Stimulated activated CD4-positive, alpha-beta T cell treated with anti-CD3 and anti-CD28 coated beads, Interleukin-12 subunit alpha, Interleukin-12 subunit beta, amount 100 ng/mL, for 4 hours (primary cell): ENCODE results near the gene PSMA7.
A peak's percentile ranks its signal among the peaks of the same experiment; 100 is the strongest.

Source experiments
- DNase-seq: peaks from one replicate; pipeline ENCODE4 v3.0.0-alpha.2; 2020

PSMA7 gene

DNA sequence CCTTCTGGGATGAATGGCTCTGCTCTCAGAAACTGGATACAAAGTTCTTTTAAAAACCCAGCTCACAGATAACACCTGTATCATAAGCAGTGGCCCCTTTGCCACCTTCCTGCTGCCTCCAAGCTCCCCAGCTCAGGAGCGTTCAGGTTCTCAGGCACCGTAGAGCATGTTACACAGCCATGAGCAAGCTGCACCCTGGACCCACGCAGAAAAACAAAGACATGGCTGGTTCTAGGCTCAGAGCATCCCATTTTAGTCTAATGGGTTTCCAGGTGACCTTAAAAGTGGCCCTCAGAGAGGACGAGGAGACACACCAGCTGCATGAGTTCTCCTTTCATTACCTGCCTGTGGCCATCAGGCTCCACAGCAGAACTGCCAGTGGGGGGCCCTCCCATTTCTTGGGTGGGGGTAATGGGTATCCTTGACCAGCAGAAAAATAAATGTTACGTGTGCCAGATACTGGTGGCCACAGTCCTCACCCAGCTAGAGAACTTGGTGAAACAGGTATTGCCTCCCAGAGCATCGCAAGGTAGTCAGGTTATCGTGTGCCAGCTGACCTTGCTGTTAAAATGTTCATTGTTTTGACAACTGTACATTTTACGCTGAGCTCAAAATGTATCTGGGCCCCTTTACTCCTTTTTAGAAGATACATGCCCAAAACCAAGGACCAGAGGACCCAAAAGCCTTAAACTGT is 7.5 kb downstream of the PSMA7 start:
- DNase-seq = no peak

DNA sequence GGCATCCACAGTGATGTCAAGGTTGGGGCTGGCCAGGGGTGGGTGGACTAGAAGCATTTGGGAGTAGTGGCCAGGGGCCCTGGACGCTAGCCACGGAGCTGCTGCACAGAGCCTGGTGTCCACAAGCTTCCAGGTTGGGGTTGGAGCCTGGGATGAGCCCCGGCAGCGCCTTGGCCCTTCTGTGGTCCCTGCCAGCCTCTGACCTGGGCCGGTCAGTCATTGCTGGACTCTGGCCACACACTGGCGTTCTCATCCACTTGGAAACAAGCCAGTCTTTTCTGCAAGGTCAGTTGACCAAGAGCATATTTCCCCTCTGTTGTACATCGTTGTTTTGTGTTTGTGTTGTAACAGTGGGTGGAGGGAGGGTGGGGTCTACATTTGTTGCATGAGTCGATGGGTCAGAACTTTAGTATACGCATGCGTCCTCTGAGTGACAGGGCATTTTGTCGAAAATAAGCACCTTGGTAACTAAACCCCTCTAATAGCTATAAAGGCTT is 8.4 kb downstream of the PSMA7 start:
- no peak for DNase-seq

DNA sequence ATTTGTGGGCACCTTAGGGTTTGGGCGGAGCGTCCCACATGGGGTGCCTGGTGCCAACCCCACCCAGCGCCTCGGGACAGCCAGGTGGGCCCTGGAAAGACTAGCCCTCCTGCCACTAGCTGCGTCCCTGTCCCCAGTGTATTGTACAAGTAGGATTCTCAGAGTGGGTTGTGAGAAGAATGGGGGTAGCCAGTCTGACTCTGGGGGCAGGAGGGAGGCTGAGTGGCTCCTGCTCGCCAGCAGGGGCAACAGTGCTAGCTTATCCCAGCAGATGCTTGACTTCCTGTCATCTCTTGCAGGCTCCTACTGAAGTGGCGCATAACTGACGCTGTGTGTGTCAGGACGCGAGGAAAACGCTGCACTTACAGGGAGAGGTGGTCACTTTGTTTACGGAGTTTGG is 9.3 kb downstream of the PSMA7 start:
- no peak for DNase-seq

DNA sequence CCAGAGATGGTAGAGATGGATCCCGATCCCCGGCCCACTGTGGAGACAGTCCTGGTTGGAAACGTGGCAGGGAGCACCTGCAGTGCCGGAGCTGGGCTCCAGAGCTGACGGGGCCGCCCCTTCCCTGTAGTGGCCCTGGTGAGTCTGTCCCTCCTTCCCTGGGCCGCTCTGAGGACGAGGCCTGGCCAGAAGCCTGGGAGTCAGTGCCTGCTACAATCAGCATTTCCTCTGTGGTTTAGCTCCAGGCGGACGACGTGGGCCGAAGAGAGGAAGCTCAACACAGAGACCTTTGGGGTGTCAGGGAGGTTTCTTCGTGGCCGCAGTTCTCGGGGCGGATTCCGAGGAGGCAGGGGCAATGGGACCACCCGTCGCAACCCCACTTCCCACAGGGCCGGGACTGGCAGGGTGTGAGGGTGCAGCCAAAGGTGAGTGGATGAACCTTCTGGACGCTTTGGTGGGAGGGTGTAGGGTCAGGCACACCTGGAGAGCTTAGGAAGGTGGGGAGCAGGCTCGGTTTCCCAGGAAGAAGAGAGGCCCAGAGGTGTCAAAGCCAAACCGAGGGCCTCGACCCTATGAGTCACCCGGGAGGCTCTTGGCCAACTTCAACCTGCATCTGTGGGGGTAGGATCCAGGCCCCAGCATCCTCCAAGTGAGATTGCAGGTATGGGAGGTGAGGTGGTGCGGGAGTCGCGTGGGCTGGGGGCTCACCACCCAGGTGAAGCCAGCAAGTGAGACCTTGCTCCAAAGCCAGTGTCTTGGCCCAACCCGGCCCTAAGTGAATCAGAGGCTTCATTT is 9.9 kb downstream of the PSMA7 start:
- DNase-seq = no peak

DNA sequence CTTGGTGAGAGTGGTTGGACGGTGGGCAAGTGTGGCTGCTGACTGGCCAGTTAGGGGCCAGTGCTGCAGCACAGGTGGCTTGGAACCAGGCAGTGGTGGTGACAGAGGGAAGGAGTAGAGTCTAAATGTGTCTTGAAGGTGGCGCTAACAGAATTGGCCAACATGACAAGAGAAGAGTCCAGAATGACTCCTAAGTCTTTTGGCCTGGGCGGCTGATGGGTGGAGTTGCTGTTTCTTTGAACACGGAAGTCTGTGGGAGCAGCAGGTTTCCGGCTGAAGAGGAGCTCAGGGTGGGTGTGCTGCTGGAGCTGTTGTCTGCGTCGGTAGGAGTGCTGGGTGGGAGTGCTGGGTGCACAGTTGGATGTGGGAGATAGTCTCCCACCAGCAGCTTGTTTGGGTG is 10.8 kb downstream of the PSMA7 start:
- no peak for DNase-seq

DNA sequence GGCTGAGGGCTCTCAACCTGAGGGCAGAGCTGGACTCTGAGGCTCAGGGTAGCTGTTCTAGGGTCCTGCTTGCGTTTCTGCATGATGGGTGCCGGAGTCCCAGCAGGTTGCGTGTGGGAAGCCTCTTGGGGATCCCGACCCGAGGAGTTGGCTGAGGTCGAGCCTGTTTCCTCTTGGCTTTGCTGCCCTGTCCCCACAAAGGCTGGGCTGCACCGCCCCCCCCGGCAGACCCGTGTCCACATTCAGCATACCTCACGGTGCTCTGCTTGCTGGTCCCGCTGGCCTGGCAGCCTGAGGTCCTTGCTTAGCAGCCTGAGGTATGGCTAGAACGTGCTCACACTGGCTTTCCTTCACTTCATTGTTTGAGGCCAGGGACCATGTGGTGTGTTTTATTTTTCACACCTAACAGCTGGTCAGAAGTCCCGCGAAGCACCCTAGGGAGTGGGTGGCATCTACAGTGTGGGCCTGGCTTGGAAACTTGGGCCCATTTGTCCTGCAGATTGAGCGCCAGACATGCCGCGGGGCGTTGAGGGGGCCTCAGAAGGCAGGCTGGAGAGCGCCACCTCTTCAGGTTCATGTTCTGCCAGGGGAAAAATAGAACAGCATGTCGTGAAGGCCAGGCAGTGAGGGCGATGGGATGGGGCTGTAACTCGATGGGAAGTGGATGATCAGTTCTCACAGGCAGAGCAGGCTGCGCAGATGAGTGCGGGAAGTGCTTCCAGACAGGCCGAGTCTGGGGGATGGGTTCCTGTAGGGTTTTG is 11.5 kb downstream of the PSMA7 start:
- DNase-seq = no peak

DNA sequence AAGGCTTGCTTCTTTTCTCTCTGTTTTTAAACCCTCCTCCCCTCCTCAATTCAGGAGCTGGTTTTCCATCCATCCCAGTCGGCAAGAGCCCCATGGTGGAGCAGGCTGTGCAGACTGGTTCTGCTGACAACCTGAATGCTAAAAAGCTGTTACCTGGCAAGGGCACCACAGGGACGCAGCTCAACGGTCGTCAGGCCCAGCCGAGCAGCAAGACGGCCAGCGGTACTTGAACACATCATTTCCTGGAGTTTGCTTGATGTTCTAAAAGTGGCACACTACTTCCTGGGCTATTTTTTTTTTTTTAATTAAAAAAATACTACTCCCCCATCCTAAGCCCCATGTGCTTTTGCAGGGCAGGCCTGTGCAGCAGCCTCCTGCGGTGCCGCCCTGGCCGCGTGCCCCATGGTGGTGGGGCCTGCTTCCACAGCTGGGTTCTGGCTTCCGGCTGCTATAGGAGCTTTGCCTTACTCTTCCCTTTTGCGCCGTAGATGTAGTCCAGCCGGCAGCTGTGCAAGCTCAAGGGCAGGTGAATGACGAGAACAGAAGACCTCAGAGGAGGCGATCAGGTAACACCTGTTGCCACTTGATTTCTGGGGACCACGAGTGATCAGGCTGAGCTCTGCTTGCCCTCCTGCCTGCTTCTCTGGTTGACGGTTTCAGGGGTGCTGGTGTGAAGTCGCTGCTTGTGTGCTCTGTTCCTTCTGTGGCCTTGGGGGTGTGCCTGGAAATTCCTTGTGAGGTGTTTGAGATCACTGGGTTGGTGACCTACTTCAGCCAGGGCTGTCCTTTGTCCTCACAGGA is 13.3 kb downstream of the PSMA7 start:
- DNase-seq = no peak

DNA sequence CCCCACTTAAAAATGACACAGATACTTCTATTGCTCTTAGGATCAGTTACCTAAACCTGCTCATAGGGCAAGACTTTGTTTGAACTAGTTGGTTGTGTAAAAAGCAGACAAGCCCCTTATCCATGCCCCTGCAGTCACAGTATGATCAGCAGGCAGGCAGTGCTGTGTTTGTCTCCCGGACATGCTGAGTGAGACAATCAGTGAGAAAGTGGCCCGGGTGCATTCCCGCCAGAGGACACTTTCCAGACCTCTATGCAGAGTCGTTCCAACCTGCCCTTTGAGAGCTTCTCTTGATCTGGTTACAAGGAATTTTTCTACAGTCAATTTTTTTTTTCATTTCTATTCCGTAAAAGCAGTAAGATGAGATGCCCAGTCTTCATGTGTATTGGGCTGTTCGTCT is 14.7 kb downstream of the PSMA7 start:
- DNase-seq = no peak

DNA sequence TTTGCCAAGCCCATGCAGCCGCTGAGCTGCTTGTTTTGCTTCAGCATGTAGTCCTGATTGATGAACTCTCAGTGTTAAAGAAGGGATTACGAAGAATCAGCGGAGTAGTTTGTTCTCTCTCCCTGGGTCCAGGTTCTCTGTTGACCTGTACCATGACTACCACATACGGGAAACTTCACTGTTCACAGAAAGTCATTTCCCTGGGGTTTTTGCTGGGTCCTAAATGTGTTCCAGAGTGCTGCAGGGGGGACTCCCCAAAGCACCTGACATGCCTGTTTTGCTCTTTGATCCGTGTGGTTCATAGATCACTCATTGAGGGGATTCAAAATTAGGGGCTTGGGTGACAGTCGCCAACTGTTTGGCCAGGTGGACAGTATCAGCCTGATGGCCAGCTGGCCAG is 15.4 kb downstream of the PSMA7 start:
- DNase-seq = no peak

DNA sequence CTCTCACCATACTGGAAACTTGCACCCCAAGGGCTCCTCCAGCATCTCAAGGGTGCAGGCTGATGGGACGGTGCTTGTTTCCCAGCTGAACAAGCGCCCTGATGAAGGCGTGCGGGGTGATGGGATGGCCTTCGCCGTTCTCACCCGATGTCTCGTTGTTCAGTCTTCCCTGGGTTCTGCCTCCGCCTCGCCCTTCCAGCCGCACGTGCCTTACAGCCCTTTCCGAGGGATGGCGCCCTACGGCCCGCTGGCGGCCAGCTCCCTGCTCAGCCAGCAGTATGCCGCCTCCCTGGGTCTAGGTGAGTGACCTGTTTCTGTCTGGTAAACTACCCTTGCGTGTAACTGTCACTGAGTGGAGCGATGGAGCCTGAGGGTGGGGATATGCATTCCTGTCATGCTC is 17.1 kb downstream of the PSMA7 start:
- no peak for DNase-seq

DNA sequence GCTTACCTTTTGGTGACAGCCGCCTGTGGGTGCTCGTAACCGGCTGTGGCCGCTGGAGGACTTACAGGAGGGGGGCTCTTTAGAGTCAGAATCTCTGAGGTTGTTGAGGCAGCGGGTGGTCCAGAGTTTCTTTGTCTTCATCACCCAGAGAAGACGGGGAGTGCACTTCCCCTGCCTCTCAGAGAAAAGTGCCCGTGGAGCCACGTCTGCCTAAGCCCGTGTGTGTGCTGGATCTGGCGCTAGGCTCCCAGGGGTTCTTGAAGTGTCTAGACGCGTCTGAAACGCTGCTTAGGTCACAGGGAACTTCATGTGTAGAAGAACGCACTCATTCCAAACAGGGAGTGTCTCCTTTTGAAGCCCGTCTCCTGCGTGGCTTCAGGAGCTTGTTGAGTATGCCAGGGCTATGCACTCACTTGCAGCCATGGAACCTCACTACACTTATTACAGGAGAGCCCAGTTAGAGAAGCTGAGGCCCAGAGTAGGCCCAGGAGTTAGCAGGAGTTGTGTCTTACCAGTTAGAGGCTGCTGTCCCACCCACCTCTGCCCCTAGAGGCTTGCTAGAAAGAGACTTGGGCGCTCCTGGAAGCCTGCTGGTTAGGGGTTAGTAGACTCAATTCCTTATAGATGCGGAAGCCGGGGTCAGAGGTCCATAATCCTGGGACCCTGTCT is 19.6 kb downstream of the PSMA7 start:
- no peak for DNase-seq

DNA sequence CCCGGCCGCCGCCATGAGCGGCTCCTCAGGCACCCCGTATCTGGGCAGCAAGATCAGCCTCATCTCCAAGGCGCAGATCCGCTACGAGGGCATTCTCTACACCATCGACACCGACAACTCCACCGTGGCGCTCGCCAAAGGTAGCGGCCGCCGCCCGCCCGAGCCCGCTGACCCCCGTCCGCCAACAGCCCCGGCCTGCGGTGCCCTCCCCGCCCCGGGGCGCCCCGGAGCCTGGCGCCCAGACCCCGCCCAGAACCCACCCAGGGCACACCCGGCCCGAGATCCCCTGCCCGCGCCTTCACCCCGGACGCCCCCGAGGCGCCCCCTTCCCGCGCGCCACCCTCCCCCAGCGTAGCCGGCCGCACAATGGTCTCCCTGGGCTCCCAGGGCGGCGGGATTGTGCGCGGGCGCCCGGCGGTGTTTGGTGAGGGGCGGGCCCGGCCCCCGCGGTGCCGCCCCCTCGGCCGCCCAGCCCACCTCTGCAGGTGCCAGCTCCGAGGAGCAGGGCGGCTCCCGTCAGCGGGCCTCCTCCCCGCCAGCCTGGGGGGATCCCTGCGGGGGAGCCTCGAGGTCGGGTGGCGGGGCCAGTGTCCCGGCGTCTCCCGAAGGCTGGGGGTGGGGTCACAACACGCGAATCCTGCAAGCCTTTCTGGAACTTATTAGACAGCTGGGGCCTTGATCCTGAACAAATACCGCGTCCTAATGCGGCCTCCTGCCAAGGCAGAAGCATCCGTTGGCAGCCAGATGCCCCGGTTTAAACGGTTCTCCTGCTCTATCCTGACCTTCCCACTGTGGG is 20.3 kb downstream of the PSMA7 start:
- DNase-seq = peak; percentile 34

DNA sequence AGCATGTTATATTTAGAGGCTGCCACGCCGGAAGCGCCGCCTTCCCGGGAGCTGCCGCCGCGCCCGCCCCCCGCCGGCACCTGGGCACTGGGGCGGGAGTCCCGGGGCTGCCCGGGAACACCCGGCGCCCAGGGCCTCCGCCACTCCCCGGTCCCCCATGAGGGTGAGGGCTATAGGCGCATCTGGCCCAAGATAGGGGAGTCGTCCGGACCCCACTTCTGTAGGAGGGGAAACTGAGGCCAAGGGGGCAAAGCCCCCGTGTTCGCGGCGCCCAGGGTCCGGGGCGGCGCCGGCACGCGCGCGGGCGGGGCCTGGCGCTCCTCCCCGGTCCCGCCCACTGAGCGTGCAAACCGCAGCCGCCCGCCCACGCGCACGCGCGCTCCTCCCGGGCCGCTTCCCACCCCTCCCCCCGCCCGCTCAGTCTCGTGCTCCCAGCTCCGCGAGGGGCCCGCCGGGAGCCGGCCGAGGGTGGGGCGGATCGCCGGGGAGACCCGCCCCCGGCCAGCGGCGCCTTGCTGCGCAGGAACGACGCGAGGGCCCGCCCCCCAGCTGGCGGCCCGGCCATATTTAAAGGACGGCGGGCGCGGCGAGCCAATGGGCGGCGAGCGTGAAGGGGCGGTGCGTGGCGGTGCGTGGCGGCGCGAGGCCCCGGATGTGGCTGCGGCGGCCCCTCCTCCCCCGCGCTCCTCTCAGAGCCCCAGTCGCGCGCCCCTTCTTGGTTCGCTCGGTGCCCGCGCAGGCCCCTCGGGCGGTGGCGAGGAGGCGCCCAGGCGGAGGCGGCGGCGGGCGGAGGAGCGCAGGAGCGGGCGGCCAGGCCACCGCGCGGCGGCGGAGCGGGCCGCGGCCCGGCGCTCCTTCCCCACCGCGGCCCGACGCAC is 21.2 kb downstream of the PSMA7 start, which contains the start of gene LSM14B:
Gene LSM14B, plus strand, starts transcription at position 700 of the 878 bp plus-strand sequence. CDS start 192 bp downstream, outside the sequence.
- DNase-seq = peak; percentile 99

DNA sequence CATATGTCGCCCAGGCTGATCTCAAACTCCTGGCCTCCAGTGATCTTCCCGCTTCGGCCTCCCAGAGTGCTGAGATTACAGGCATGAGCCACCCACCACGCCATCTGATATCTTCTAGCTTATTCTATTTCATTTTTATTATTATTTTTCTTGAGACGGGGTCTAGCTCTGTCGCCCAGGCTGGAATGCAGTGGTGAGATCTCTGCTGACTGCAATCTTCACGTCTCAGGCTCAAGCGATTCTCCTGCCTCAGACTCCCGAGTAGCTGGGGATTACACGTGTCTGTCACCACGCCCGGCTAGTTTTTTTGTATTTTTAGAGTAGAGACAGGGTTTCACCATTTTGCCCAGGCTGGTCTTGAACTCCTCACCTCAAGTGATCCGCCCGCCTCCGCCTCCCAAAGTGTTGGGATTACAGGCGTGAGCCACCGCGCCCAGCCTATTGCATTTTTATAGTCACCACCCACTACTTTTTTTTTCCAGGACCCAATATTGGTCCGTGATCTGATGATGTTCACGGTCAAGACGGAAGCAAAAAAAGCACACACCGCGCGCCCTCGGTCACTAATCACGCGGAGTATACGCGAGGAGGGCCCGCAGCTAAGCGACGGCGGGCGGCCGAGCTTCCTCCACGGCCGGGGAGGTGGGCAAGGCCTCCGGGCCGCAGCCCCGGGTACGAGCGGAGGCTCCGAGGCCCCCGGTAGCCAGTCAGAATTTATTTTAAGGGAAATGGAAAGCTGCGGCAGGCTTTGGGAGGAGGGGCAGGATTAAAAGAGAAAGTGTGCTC is 22.0 kb downstream of the PSMA7 start:
- DNase-seq = no peak

DNA sequence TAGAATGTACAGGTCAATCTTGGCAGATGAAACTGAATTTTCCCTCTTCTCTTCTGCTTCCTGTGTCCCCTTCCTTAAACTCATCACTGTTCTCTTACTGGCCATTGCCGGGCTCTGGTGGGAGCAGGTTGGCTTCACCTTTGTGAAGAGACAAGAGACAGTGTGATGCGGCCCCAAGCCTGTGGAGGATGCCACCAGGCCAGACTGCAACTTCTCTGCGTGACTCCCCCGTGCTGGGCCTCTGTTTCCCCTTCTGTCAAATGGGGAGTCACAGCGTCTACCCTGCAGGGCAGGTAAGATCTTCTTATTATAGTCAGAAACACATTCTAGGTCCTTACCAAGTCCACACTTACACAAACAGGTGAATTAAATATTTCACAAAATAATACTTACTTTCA is 22.8 kb downstream of the PSMA7 start:
- no peak for DNase-seq

DNA sequence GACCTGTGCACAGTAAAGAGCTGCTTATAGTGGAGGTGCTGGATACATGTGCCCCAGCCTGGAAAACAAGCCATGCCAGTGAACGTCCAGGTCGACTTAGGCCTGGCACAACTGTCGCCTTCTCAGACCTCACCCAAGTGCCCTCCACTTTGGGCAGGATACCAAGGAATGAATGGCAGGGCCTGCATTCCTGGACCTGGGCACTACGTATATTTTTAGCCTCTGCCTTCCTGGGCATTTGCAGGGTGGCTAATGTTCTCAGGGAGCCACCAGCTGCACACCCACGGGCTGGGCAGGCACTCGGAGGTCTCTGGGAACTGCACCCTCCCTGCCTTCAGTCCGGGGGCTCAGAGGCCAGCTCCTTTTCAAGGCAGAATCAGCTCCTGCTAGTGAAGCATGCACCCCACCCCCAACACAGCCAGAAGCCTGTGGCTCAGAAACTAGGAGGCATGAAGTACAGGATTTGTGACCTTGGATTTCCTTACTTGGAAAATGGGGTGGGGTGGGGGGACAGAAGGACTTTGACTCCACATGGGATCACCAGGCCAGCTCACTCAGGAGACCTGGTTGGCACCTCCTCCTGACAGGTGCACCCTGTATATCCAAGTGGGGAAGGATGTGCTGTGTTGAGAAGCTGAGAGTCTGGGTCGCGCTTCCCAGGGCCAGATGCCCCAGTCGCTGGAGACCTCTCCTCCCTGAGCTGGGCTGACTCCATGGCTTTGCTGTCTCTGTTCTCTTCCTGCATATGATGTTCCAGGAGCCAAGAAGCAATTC is 23.4 kb downstream of the PSMA7 start:
- DNase-seq = no peak

DNA sequence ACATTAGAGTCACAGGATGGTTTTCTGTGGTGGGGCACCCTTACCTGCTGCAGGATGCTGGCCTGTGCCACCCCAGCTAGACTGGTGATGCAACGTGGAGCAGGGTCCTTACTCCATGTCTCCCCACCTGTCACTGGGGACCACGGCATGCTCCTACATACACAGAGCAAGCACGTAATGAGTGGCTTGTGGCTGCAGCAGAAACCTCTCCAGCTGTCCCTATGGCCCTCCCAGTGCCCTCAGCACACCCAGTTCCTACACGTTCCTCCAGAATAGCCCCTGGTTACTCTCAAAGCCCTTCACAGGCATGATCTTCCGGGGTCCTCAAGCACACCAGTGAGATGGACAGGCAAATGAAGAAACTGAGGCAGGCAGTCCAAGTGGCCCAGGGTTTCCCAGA is 24.1 kb downstream of the PSMA7 start:
- DNase-seq = no peak
